ENCODE data around the gene GPR17. TPM values are rescaled to one million over a fixed set of nuclear protein-coding genes. Genes with fewer than 3 reads are reported as not detected.

Gene GPR17
- total and polyA plus RNA-seq, 8 donors: 0.24 to 3.6 (median 1.1) TPM

DNA sequence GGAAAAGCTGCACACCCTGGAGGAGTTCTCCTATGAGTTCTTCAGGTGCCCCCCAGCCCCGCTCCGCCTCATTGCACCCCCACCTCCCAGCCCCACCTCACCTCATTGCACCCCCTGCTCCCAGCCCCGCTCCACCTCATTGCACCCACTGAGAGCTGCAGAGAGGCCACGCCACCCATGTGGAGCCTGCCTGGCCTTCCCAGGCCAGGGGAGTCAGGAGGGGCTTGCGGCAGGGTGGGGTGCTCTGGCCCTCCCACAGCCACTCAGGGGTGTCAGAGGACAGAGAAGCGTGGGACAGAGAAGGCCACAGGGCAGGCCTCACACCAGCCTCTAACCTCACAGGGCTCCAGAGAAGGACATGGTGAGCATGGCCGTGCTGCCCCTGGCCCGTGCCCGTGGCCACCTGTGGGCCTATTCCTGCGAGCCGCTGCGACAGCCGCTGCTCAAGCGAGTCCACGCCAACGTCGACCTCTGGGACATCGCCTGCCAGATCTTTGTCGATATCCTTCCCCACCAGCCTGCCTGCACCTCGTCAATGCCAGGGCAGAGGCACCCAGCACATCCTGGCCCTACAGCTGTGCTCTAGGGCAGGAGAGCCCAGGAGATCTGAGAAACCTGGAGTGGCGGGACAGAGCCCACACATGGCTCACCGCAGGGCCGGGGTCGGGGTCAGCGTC lies 15.0 kb upstream of the GPR17 start:
- peaks cover 4 to 44% of the 10 kb centered on the region in 2 donors for H3K4me1 ChIP-seq
- ATAC-seq (no peak), DNase-seq (peak in 1 of 4 donors; percentile 74)
- intact Hi-C loops (cut with DNase I): no loop called here
- H3K9me3 ChIP-seq: no peaks in the 10 kb centered on the region
- TF ChIP-seq, protein P1, sequence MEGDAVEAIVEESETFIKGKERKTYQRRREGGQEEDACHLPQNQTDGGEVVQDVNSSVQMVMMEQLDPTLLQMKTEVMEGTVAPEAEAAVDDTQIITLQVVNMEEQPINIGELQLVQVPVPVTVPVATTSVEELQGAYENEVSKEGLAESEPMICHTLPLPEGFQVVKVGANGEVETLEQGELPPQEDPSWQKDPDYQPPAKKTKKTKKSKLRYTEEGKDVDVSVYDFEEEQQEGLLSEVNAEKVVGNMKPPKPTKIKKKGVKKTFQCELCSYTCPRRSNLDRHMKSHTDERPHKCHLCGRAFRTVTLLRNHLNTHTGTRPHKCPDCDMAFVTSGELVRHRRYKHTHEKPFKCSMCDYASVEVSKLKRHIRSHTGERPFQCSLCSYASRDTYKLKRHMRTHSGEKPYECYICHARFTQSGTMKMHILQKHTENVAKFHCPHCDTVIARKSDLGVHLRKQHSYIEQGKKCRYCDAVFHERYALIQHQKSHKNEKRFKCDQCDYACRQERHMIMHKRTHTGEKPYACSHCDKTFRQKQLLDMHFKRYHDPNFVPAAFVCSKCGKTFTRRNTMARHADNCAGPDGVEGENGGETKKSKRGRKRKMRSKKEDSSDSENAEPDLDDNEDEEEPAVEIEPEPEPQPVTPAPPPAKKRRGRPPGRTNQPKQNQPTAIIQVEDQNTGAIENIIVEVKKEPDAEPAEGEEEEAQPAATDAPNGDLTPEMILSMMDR (IDR thresholded peaks at IDR 0.05): no peak
- no peak overlapping the region for H3K27ac ChIP-seq
- no peak overlapping the region for H3K4me3 ChIP-seq
- no peaks in the 10 kb centered on the region for H3K27me3 ChIP-seq
- H3K36me3 ChIP-seq: no peaks in the 10 kb centered on the region

DNA sequence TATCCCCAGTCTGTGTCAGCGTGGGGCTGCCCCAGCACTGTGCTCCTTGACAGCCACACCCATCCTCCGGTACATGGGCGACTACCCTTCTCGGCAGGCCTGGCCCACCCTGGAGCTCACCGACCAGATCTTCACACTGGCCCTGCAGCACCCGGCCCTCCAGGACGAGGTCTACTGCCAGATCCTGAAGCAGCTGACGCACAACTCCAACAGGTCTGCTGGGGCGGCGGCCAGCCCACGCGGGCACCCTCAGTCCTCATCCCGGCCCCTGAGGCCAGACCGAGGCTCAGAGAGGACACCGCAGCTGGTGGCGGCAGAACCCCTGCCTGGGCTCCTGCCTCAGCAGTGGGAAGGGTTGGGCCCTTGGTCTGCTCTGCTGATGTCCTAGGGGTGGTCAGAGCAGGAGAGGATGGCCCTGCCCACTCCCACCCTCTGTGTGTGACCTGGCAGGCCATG lies 14.4 kb upstream of the GPR17 start:
- intact Hi-C loops (cut with DNase I): no loop called here
- Histone ChIP-seq H3K36me3 (no peaks in the 10 kb centered on the region), H3K9me3 (no peaks in the 10 kb centered on the region), H3K27ac (no peak overlapping the region), H3K27me3 (no peaks in the 10 kb centered on the region), H3K4me1 (peaks cover 4 to 49% of the 10 kb centered on the region in 2 donors), H3K4me3 (no peak overlapping the region)
- no peak for ATAC-seq
- TF ChIP-seq, protein P1 (IDR thresholded peaks at IDR 0.05): no peak
- DNase-seq: peak in 1 of 4 donors; percentile 76

DNA sequence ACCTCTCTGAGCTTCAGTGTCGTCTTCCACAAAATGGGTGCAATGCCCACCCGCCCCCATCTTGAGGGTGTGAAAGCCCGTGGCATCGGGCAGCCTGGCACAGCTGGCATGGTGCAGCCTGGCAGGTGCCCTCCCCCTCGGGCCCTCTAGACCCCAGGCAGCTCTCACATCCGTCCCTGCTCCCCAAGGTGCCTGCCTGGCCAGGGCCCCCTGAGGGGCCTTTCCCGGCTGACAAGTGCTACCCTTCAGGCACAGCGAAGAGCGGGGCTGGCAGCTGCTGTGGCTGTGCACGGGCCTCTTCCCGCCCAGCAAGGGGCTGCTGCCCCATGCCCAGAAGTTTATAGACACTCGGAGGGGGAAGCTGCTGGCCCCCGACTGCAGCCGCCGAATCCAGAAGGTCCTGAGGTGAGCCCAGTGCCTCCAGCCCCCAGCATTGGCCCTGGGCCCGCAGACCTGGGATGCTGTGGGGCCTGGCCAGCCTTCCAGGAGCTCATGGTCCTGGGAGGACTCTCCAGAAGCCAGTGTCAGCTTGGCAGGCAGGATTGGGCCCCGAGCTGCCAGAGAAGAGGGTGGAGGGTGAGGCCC lies 13.9 kb upstream of the GPR17 start:
- intact Hi-C loops (cut with DNase I): no loop called here
- no peak for ATAC-seq
- H3K27ac ChIP-seq: no peak overlapping the region
- no peak overlapping the region for H3K4me3 ChIP-seq
- H3K36me3 ChIP-seq: no peaks in the 10 kb centered on the region
- no peaks in the 10 kb centered on the region for H3K9me3 ChIP-seq
- peaks cover 7 to 54% of the 10 kb centered on the region in 2 donors for H3K4me1 ChIP-seq
- TF ChIP-seq, protein P1 (IDR thresholded peaks at IDR 0.05): no peak
- H3K27me3 ChIP-seq: no peaks in the 10 kb centered on the region
- peak in 1 of 4 donors; percentile 71 for DNase-seq

- intact Hi-C loops (cut with DNase I): no loop called here
- no peaks in the 10 kb centered on the region for H3K36me3 ChIP-seq
- ATAC-seq (no peak), DNase-seq (peak in 1 of 4 donors; percentile 57)
- TF ChIP-seq, protein P1 (IDR thresholded peaks at IDR 0.05): no peak
- peak overlapping the region in 1 of 2 donors; percentile 49 for H3K27ac ChIP-seq
- no peaks in the 10 kb centered on the region for H3K9me3 ChIP-seq
- H3K4me3 ChIP-seq: no peak overlapping the region
- peaks cover 15 to 62% of the 10 kb centered on the region in 2 donors for H3K4me1 ChIP-seq
- no peaks in the 10 kb centered on the region for H3K27me3 ChIP-seq
Measured at GRCh38 chr2:127632592-127633489, 13.1 kb upstream of the GPR17 start.

Data from left lung (tissue), 10 donors.